HL-60 (cell line): ENCODE data around the gene TACR3.

Source experiments
- GABPA ChIP-seq: IDR thresholded peaks from 2 replicates; pipeline ENCODE4 v1.6.1; 2012; ENCODE audit warnings: low read depth
- POLR2AphosphoS5 ChIP-seq: IDR thresholded peaks from 2 replicates; pipeline ENCODE4 v1.6.1; 2012; ENCODE audit warnings: low read depth
- TF ChIP-seq, protein P1 (sequence below): IDR thresholded peaks from one replicate; pipeline ENCODE4 v1.5.1; 2011; ENCODE audit warnings: low read length, control low read depth, inconsistent platforms; ENCODE audit not compliant: insufficient read depth
- TF ChIP-seq, protein P2 (sequence below): IDR thresholded peaks from 2 replicates; pipeline ENCODE4 v1.6.1; 2012; ENCODE audit warnings: low read depth; ENCODE audit not compliant: insufficient replicate concordance

DNA sequence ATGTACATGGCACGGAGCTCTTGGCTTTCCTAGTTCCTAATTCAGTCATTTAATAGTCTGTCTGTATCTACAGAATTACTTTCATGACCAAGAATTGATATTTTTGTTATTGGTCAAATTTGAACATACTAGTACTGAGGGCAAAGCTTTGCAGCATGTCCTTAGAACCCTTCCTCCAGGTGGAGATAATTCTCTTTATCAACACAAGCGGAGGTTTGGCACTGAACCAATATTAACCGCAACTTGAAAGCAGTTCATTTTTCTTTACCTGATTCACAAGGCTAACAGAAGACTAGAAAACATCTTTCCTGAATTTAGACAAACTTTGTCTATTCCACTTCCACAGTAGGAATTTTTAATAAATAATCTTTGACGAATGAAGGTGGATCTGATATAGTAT is 73.8 kb downstream of the TACR3 start:
- TF ChIP-seq, protein P1, sequence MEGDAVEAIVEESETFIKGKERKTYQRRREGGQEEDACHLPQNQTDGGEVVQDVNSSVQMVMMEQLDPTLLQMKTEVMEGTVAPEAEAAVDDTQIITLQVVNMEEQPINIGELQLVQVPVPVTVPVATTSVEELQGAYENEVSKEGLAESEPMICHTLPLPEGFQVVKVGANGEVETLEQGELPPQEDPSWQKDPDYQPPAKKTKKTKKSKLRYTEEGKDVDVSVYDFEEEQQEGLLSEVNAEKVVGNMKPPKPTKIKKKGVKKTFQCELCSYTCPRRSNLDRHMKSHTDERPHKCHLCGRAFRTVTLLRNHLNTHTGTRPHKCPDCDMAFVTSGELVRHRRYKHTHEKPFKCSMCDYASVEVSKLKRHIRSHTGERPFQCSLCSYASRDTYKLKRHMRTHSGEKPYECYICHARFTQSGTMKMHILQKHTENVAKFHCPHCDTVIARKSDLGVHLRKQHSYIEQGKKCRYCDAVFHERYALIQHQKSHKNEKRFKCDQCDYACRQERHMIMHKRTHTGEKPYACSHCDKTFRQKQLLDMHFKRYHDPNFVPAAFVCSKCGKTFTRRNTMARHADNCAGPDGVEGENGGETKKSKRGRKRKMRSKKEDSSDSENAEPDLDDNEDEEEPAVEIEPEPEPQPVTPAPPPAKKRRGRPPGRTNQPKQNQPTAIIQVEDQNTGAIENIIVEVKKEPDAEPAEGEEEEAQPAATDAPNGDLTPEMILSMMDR: no peak
- TF ChIP-seq, protein P2, sequence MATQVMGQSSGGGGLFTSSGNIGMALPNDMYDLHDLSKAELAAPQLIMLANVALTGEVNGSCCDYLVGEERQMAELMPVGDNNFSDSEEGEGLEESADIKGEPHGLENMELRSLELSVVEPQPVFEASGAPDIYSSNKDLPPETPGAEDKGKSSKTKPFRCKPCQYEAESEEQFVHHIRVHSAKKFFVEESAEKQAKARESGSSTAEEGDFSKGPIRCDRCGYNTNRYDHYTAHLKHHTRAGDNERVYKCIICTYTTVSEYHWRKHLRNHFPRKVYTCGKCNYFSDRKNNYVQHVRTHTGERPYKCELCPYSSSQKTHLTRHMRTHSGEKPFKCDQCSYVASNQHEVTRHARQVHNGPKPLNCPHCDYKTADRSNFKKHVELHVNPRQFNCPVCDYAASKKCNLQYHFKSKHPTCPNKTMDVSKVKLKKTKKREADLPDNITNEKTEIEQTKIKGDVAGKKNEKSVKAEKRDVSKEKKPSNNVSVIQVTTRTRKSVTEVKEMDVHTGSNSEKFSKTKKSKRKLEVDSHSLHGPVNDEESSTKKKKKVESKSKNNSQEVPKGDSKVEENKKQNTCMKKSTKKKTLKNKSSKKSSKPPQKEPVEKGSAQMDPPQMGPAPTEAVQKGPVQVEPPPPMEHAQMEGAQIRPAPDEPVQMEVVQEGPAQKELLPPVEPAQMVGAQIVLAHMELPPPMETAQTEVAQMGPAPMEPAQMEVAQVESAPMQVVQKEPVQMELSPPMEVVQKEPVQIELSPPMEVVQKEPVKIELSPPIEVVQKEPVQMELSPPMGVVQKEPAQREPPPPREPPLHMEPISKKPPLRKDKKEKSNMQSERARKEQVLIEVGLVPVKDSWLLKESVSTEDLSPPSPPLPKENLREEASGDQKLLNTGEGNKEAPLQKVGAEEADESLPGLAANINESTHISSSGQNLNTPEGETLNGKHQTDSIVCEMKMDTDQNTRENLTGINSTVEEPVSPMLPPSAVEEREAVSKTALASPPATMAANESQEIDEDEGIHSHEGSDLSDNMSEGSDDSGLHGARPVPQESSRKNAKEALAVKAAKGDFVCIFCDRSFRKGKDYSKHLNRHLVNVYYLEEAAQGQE: no peak
- no peak for TF ChIP-seq GABPA
- no peak for TF ChIP-seq POLR2AphosphoS5
